GM12891 (cell line): ENCODE results near the gene NUB1.

Source experiments
- POLR2A ChIP-seq: IDR thresholded peaks from 2 replicates; pipeline ENCODE4 v1.6.1; 2011; ENCODE audit warnings: low read depth, low read length, control low read depth
- POLR2AphosphoS5 ChIP-seq: IDR thresholded peaks from 2 replicates; pipeline ENCODE4 v1.6.1; 2011; ENCODE audit warnings: low read depth, low read length, control low read depth
- POU2F2 ChIP-seq: IDR thresholded peaks from 2 replicates; pipeline ENCODE4 v1.6.1; 2011; ENCODE audit warnings: low read depth, mild to moderate bottlenecking, control low read depth, low read length, moderate library complexity
- TAF1 ChIP-seq: IDR thresholded peaks from 2 replicates; pipeline ENCODE4 v1.6.1; 2011; ENCODE audit warnings: low read depth, low read length, control low read depth

DNA sequence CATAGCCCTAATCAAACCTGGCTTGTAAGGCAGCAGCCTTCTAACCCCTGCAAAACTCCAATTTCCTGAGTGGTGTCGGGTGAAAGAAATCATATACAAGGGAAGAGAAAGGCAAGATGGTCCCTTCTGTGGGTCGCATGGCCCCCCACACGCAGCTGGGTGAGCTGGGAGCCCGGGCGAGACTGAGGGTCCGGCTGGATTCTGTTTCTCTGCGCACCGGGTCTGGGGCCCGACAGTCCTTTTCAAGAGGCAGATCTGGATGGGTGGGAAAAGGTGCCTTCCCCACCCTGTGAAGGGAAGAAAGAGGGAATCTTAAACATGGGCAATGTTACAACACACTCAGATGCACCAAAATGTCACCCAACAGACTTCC, 49.7 kb downstream of the NUB1 start:
- TF ChIP-seq POU2F2 (no peak), POLR2A (no peak), POLR2AphosphoS5 (no peak), TAF1 (no peak)
